ENCODE measurements around the gene TET2. TPM values are rescaled to one million over a fixed set of nuclear protein-coding genes. Genes with fewer than 3 reads are reported as not detected.

TET2 gene
- total and polyA plus RNA-seq, 2 of the 4 experiments (the other 2 are of a cell fraction), result 5.6 to 25.3 TPM

GRCh38 chr4:105119356-105119755 lies 27.3 kb upstream of the TET2 start:
- Histone ChIP-seq H3K4me1 (ENCODE audit: control insufficient read depth, insufficient read depth, low read length) (no peaks in the 10 kb centered on the region), H3K18ac (ENCODE audit: low read depth, low read length) (no peak overlapping the region), H4K91ac (ENCODE audit: insufficient read depth, low read depth, low read length) (no peak overlapping the region), H3K14ac (replicated peaks; ENCODE audit: low read depth, low read length) (no peak overlapping the region), H3K4ac (ENCODE audit: low read depth, low read length) (no peak overlapping the region), H3K4me3 (ENCODE audit: insufficient read depth, low read depth, low read length) (no peak overlapping the region), H4K20me1 (ENCODE audit: insufficient read depth, low read length) (no peaks in the 10 kb centered on the region), H3K79me1 (ENCODE audit: low read depth in 1 of 2, low read length in 2 of 2) (no peaks in the 10 kb centered on the region), H2AK5ac (ENCODE audit: low read depth, low read length) (no peak overlapping the region), H3K23ac (ENCODE audit: low read depth, low read length) (no peak overlapping the region), H2AK9ac (replicated peaks; ENCODE audit: low read depth, low read length, poor library complexity) (no peak overlapping the region), H4K5ac (ENCODE audit: low read depth, low read length) (no peak overlapping the region), H2BK20ac (ENCODE audit: low read depth, low read length) (no peak overlapping the region), H2BK5ac (ENCODE audit: low read depth, low read length, poor library complexity, severe bottlenecking) (no peak overlapping the region), H3K27ac (ENCODE audit: insufficient read depth, low read length) (no peak overlapping the region), H4K8ac (ENCODE audit: low read depth in 2 of 2, low read length in 2 of 2) (no peak overlapping the region), H3K56ac (ENCODE audit: extremely low read depth, insufficient read depth, low read length) (no peak overlapping the region), H2BK120ac (ENCODE audit: low read depth, low read length) (no peak overlapping the region), H3K9me1 (ENCODE audit: insufficient read depth, low read length) (no peaks in the 10 kb centered on the region), H3K27me3 (ENCODE audit: control insufficient read depth, insufficient read depth, low read length) (no peaks in the 10 kb centered on the region), H2BK15ac (ENCODE audit: low read depth, low read length) (no peak overlapping the region), H3K36me3 (ENCODE audit: control insufficient read depth, insufficient read depth, low read length) (no peaks in the 10 kb centered on the region), H3K9ac (ENCODE audit: low read depth, low read length) (no peak overlapping the region), H3K4me2 (ENCODE audit: low read depth, low read length) (no peak overlapping the region), H3K9me3 (ENCODE audit: control insufficient read depth, insufficient read depth, low read length) (no peaks in the 10 kb centered on the region), H2AFZ (replicated peaks; ENCODE audit: low read length, poor library complexity) (no peak overlapping the region)
- CTCF ChIA-PET, result no interaction called here
- POLR2A ChIA-PET (ENCODE audit: unreplicated experiment), result no interaction called here
- ATAC-seq (ENCODE audit: low read depth) (no peak), DNase-seq (no peak)
- dilution Hi-C loops (cut with HindIII; ENCODE audit: low sequenced_read_pairs, unreplicated experiment), result no loop called here
- no peak for TF ChIP-seq SMC3 (IDR thresholded peaks at IDR 0.05; ENCODE audit: low read depth, low read length)
- TF ChIP-seq RCOR1 (IDR thresholded peaks at IDR 0.05; ENCODE audit: insufficient replicate concordance, low read length), result no peak
- no peak for TF ChIP-seq MXI1 (IDR thresholded peaks at IDR 0.05; ENCODE audit: borderline replicate concordance, low read depth, low read length)
- no peak for TF ChIP-seq POLR2A (IDR thresholded peaks at IDR 0.05; ENCODE audit: low read depth, low read length)
- TF ChIP-seq NFE2L2 (IDR thresholded peaks at IDR 0.05; ENCODE audit: low read depth, low read length), result no peak
- no peak for TF ChIP-seq FOS (IDR thresholded peaks at IDR 0.05; ENCODE audit: low read depth, low read length)
- no peak for TF ChIP-seq MAZ (IDR thresholded peaks at IDR 0.05; ENCODE audit: borderline replicate concordance, low read depth, low read length)
- TF ChIP-seq CHD1 (IDR thresholded peaks at IDR 0.05; ENCODE audit: low read depth, low read length), result no peak
- TF ChIP-seq, protein P1, sequence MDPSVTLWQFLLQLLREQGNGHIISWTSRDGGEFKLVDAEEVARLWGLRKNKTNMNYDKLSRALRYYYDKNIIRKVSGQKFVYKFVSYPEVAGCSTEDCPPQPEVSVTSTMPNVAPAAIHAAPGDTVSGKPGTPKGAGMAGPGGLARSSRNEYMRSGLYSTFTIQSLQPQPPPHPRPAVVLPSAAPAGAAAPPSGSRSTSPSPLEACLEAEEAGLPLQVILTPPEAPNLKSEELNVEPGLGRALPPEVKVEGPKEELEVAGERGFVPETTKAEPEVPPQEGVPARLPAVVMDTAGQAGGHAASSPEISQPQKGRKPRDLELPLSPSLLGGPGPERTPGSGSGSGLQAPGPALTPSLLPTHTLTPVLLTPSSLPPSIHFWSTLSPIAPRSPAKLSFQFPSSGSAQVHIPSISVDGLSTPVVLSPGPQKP (IDR thresholded peaks at IDR 0.05; ENCODE audit: borderline replicate concordance, low read depth, low read length), result no peak
- no peak for TF ChIP-seq RFX5 (IDR thresholded peaks at IDR 0.05; ENCODE audit: low read depth, low read length)
- TF ChIP-seq, protein P2, sequence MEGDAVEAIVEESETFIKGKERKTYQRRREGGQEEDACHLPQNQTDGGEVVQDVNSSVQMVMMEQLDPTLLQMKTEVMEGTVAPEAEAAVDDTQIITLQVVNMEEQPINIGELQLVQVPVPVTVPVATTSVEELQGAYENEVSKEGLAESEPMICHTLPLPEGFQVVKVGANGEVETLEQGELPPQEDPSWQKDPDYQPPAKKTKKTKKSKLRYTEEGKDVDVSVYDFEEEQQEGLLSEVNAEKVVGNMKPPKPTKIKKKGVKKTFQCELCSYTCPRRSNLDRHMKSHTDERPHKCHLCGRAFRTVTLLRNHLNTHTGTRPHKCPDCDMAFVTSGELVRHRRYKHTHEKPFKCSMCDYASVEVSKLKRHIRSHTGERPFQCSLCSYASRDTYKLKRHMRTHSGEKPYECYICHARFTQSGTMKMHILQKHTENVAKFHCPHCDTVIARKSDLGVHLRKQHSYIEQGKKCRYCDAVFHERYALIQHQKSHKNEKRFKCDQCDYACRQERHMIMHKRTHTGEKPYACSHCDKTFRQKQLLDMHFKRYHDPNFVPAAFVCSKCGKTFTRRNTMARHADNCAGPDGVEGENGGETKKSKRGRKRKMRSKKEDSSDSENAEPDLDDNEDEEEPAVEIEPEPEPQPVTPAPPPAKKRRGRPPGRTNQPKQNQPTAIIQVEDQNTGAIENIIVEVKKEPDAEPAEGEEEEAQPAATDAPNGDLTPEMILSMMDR (conservative IDR thresholded peaks at IDR 0.05; ENCODE audit: low read depth, low read length), result no peak
- no peak for TF ChIP-seq CEBPB (IDR thresholded peaks at IDR 0.05; ENCODE audit: low read depth, low read length)
- no peak for TF ChIP-seq BHLHE40 (IDR thresholded peaks at IDR 0.05; ENCODE audit: low read depth, low read length)
- TF ChIP-seq RAD21 (IDR thresholded peaks at IDR 0.05; ENCODE audit: low read length), result no peak
- TF ChIP-seq MAFK (IDR thresholded peaks at IDR 0.05; ENCODE audit: low read depth, low read length), result no peak
- TF ChIP-seq USF2 (IDR thresholded peaks at IDR 0.05; ENCODE audit: low read depth, low read length), result no peak
- in situ Hi-C loops (cut with MboI; ENCODE audit: low sequenced_read_pairs), result no loop called here
- BruUV-seq (replicated peaks), result no TSS peak
- intact Hi-C loops (cut with micrococcal nuclease), result no loop called here
